MM.1S (cell line): ENCODE results near the gene PIMREG.

Source experiments
- DNase-seq: peaks from one replicate; pipeline ENCODE4 v3.0.0-alpha.2; 2015
- H2AFZ ChIP-seq: fragments of 300-600 bp; sonication (generic); 2 replicates; pipeline ENCODE4 v1.6.0; 2016; ENCODE audit warnings: antibody characterized with exemption, low read length
- H3F3A ChIP-seq: fragments of 300-600 bp; sonication (generic); 2 replicates; pipeline ENCODE4 v1.6.1; 2016; ENCODE audit warnings: mild to moderate bottlenecking, antibody characterized with exemption, low read length, moderate library complexity, mixed read lengths; ENCODE audit not compliant: insufficient read depth
- H3K27ac ChIP-seq: fragments of 300-600 bp; sonication (generic); 2 replicates; pipeline ENCODE4 v1.5.1; 2016; ENCODE audit warnings: mild to moderate bottlenecking, low read length
- H3K27me3 ChIP-seq: fragments of 300-600 bp; sonication (generic); replicated peaks from 2 replicates; pipeline ENCODE4 v1.6.0; 2016; ENCODE audit warnings: low read length; ENCODE audit not compliant: insufficient read depth
- H3K36me3 ChIP-seq: fragments of 300-600 bp; sonication (generic); replicated peaks from 2 replicates; pipeline ENCODE4 v1.6.1; 2016; ENCODE audit warnings: mild to moderate bottlenecking, low read length, mixed read lengths; ENCODE audit not compliant: insufficient read depth
- H3K4me1 ChIP-seq: fragments of 300-600 bp; sonication (generic); 2 replicates; pipeline ENCODE4 v1.6.1; 2016; ENCODE audit warnings: low read length, mixed read lengths
- H3K4me2 ChIP-seq: fragments of 300-600 bp; sonication (generic); 2 replicates; pipeline ENCODE4 v1.6.0; 2016; ENCODE audit warnings: low read depth, low read length
- H3K4me3 ChIP-seq: fragments of 300-600 bp; sonication (generic); 2 replicates; pipeline ENCODE4 v1.5.1; 2016; ENCODE audit warnings: low read length, mixed read lengths
- H3K79me2 ChIP-seq: fragments of 300-600 bp; sonication (generic); 2 replicates; pipeline ENCODE4 v1.6.1; 2016; ENCODE audit warnings: mixed run types, low read length, mixed read lengths
- H3K9ac ChIP-seq: fragments of 300-600 bp; sonication (generic); 2 replicates; pipeline ENCODE4 v1.6.1; 2016; ENCODE audit warnings: low read length, mixed read lengths
- H3K9me2 ChIP-seq: fragments of 300-600 bp; sonication (generic); replicated peaks from 2 replicates; pipeline ENCODE4 v1.6.1; 2016; ENCODE audit warnings: mild to moderate bottlenecking, low read length, mixed read lengths; ENCODE audit not compliant: insufficient read depth
- H3K9me3 ChIP-seq: fragments of 300-600 bp; sonication (generic); replicated peaks from 2 replicates; pipeline ENCODE4 v1.6.1; 2016; ENCODE audit warnings: mild to moderate bottlenecking, low read length, mixed read lengths; ENCODE audit not compliant: insufficient read depth
- H4K20me1 ChIP-seq: fragments of 300-600 bp; sonication (generic); 2 replicates; pipeline ENCODE4 v1.6.1; 2016; ENCODE audit warnings: mild to moderate bottlenecking, low read length, moderate library complexity, mixed read lengths; ENCODE audit not compliant: insufficient read depth
- CTCF ChIP-seq: fragments of 300-600 bp; sonication (generic); IDR thresholded peaks from 2 replicates; pipeline ENCODE4 v1.5.1; 2016; ENCODE audit warnings: antibody characterized with exemption, low read length, mixed read lengths
- EZH2 ChIP-seq: fragments of 300-600 bp; sonication (generic); optimal IDR thresholded peaks from 2 replicates; pipeline ENCODE3; 2017; ENCODE audit warnings: low read depth, mild to moderate bottlenecking, antibody characterized with exemption, low read length, mixed read lengths
- EZH2phosphoT487 ChIP-seq: fragments of 300-600 bp; sonication (generic); IDR thresholded peaks from 2 replicates; pipeline ENCODE4 v1.6.1; 2018; ENCODE audit warnings: antibody characterized with exemption, low read length

The PIMREG gene

DNA sequence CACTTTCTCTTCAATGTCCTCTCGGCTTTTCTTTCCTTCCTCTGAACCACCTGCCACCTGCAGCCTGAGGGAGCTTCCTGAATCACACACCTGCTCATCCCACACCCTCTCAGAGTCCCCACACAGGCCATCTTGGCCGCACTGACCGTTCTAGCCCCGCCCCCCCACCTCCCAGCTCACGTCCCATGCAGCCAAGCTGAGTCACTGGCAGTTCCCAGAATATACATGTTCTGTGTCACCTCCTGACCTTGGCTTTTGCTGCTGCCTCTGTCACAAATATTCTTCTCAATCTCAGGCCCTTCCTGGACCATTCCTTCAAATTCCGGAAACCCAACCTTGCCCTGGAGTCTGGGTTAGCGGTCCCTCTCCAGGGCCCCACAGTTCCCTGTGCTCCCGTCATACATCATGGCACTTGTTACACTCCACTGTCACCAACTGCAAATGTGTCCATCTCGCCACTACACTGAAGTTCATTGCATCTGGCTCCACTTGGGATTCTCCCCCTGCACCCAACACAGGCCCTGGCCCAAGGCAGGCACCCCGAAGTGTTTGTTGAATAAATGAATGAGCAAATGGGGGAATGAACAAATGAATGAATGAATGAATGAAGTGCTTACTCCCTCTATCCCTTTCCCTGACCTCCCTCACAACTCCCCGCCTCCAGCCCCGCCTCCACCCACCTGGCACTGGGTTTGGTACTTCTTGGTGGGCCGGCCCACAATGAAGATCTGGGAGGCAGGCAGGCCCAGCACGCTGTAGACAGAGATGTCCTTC is 12.8 kb downstream of the PIMREG start:
- H3K27me3 ChIP-seq: peaks cover 44% of the 10 kb centered on the region
- TF ChIP-seq EZH2 (no peak), CTCF (no peak), EZH2phosphoT487 (no peak)
- H3K9ac ChIP-seq: no peak overlapping the region
- H3K27ac ChIP-seq: no peak overlapping the region
- H4K20me1 ChIP-seq: no peaks in the 10 kb centered on the region
- DNase-seq: no peak
- H3K79me2 ChIP-seq: no peaks in the 10 kb centered on the region
- H3K4me2 ChIP-seq: no peak overlapping the region
- H3K4me1 ChIP-seq: peaks cover 11% of the 10 kb centered on the region
- no peak overlapping the region for H2AFZ ChIP-seq
- no peaks in the 10 kb centered on the region for H3K36me3 ChIP-seq
- no peaks in the 10 kb centered on the region for H3K9me2 ChIP-seq
- no peak overlapping the region for H3K4me3 ChIP-seq
- no peaks in the 10 kb centered on the region for H3K9me3 ChIP-seq
- no peaks in the 10 kb centered on the region; the same call in 1 of the 2 replicates for H3F3A ChIP-seq

DNA sequence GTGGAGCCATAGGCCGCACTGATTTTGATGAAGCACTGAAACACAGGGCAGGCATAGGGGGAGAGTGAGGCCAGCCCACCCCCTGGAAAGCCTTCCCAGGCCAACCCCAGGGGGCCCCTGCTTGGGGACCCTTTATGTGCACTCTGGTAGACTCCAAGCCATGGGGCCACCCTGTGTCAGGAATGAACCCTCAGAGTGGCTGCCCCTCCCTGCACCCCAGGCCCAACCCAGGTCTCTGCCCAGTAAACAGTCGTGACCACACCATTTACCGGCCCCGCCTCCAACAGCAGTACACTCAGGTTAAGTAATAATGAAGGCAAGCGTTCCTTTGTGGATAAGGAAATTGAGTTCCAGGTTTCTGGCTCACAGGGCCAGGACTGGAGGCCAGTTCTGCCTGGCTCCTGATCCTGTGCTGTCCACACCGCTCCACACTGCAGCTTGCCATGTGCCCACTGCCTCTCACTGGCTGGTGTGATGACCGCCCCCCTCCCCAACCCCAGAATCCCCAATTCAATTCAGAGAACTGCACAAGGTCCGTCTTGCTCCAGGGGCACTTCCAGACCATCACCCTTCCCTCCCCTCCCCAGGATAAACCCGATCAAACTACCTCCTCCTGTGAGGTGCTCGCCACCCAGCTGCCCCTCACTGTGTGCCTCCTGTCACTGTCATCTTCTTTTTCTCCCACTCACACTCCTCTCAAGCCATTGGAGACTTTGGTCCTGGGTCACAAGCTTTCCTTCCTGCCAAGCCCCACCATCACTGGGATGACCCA is 13.6 kb downstream of the PIMREG start:
- H3K4me2 ChIP-seq: no peak overlapping the region
- H3K4me1 ChIP-seq: peaks cover 11% of the 10 kb centered on the region
- H3K36me3 ChIP-seq: no peaks in the 10 kb centered on the region

DNA sequence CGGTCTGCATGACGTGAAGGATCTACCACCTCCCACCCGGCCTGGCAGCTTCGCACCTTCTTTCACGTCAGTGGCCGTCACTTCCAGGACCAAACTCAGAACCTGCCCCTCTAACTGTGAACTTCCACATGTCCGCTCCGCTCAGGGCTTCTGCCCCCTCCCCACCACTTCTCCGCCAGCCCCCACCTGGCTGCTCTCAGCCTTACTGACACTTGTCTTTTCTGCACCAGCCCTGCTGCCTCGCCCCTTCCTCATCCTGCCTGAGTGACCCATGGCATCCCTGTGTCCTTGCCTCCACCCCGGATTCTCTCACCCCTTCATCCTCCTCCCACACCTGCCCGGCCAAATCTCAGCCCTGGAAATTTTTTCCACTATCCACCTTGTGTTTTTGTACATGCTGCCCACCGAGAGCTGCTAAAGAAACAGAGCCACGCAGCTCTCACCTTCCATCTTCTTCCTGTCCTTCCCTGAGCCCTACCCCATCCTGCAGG is 14.2 kb downstream of the PIMREG start:
- Histone ChIP-seq H3K4me1 (peaks cover 11% of the 10 kb centered on the region), H3K9me3 (no peaks in the 10 kb centered on the region), H3K4me2 (no peak overlapping the region), H3K79me2 (no peaks in the 10 kb centered on the region), H3K9me2 (no peaks in the 10 kb centered on the region), H3K4me3 (no peak overlapping the region), H3K27ac (no peak overlapping the region), H3K36me3 (no peaks in the 10 kb centered on the region), H2AFZ (no peak overlapping the region), H3K27me3 (peaks cover 55% of the 10 kb centered on the region), H4K20me1 (no peaks in the 10 kb centered on the region), H3F3A (no peaks in the 10 kb centered on the region; the same call in 1 of the 2 replicates), H3K9ac (no peak overlapping the region)
- TF ChIP-seq EZH2phosphoT487 (no peak), CTCF (no peak), EZH2 (no peak)
- DNase-seq: no peak

More for the DNA sequence above, 13.6 kb downstream of the PIMREG start:
- Histone ChIP-seq H3K9ac (no peak overlapping the region), H3K9me3 (no peaks in the 10 kb centered on the region), H2AFZ (no peak overlapping the region), H3F3A (no peaks in the 10 kb centered on the region; the same call in 1 of the 2 replicates), H3K9me2 (no peaks in the 10 kb centered on the region), H3K4me3 (no peak overlapping the region), H4K20me1 (no peaks in the 10 kb centered on the region), H3K27me3 (peaks cover 50% of the 10 kb centered on the region), H3K27ac (no peak overlapping the region), H3K79me2 (no peaks in the 10 kb centered on the region)
- DNase-seq: no peak
- TF ChIP-seq EZH2: no peak
- TF ChIP-seq CTCF: no peak
- no peak for TF ChIP-seq EZH2phosphoT487
